Uterus (tissue), 2 donors: Measurements from ENCODE around the gene TAF10.

Experiments
- POLR2A ChIP-seq, 2 donors: fragments of 450-650 bp; IDR thresholded peaks; one replicate each; pipeline ENCODE4 v1.6.1; 2016; ENCODE audit warnings: antibody characterized with exemption in 2 of 2, mild to moderate bottlenecking in 1 of 2, moderate library complexity in 1 of 2
- TF ChIP-seq, protein P1 (sequence below), 4 experiments: fragments of 200-600 bp in 2 of 4; fragments of 450-650 bp in 2 of 4; sonication (generic) in 2 of 4; IDR thresholded peaks; one replicate each; pipeline ENCODE4 v1.5.1; 2016 to 2019; ENCODE audit warnings: antibody characterized with exemption in 4 of 4, mild to moderate bottlenecking in 2 of 4, moderate library complexity in 1 of 4

DNA sequence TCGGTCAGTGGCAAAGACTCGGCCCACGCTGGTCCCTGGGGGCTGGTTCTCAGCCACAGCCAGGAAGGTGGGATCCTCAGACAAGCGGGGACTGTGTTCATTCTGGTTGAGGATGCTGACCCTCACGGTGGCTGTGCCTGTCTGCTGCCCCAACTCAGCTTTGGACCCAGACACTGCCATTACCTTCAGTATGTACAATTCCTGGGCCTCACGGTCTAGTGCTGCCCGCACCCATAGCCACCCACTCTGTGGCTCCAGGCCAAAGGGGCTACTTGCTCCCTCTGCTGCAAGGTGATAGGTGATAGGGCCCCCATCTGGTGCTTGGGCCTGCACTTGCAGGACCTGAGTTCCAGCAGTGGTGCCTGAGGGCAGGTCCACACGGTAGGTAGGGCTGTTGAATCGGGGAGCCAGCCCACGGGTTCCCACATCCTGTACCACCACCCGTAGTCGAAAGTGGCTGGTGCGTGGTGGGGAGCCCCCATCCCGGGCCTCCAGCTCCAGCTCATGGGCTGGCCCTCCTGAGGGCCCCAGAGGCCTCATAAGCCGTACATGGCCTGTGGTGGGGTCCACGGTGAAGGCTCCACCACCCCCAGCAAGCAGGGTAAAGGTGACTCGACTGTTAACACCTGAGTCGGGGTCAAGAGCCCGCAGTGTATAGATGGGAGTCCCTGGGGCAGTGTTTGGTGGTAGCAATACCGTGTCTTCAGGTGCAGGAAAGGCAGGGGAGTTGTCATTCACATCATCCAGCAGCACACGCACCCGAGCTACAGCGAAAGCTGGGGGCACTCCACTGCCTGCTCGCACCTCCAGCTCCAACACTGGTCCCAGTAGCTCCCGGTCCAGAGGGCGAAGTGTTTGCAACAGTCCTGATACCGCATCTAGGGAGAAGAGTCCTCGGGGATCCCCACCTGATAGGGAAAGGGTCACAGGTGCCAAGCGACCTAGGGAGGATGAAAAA, 20.4 kb upstream of the TAF10 start:
- TF ChIP-seq, protein P1, sequence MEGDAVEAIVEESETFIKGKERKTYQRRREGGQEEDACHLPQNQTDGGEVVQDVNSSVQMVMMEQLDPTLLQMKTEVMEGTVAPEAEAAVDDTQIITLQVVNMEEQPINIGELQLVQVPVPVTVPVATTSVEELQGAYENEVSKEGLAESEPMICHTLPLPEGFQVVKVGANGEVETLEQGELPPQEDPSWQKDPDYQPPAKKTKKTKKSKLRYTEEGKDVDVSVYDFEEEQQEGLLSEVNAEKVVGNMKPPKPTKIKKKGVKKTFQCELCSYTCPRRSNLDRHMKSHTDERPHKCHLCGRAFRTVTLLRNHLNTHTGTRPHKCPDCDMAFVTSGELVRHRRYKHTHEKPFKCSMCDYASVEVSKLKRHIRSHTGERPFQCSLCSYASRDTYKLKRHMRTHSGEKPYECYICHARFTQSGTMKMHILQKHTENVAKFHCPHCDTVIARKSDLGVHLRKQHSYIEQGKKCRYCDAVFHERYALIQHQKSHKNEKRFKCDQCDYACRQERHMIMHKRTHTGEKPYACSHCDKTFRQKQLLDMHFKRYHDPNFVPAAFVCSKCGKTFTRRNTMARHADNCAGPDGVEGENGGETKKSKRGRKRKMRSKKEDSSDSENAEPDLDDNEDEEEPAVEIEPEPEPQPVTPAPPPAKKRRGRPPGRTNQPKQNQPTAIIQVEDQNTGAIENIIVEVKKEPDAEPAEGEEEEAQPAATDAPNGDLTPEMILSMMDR (IDR thresholded peaks at IDR 0.05): no peak
- no peak for TF ChIP-seq POLR2A (IDR thresholded peaks at IDR 0.05)
